ENCODE measurements around the gene UBE3A. TPM values are rescaled to one million over a fixed set of nuclear protein-coding genes. Genes with fewer than 3 reads are reported as not detected.

UBE3A gene
- total RNA-seq, 6 experiments from 2014 or later: 36.6 to 52.4 (median 44.6) TPM

GRCh38 chr15:25468611-25469010, 29.8 kb upstream of the UBE3A start:
- H3K4me3 ChIP-seq: no peak overlapping the region
- H3K27me3 ChIP-seq: no peaks in the 10 kb centered on the region
- ATAC-seq (no peak), DNase-seq (no peak)
- no peaks in the 10 kb centered on the region for H3K9me3 ChIP-seq
- H3K27ac ChIP-seq: no peak overlapping the region
- no peaks in the 10 kb centered on the region for H3K36me3 ChIP-seq
- H3K4me1 ChIP-seq: no peaks in the 10 kb centered on the region
- TF ChIP-seq CTCF (IDR thresholded peaks at IDR 0.05) (no peak), POLR2A (IDR thresholded peaks at IDR 0.05) (no peak)
- WGBS (ENCODE audit: insufficient coverage, low coverage, low lambda C conversion rate, missing lambda C conversion rate): 91% methylated on average over 9 of the region's 10 CpGs
- intact Hi-C loops (cut with DNase I): no loop called here

- DNase-seq (no peak), ATAC-seq (no peak)
- Histone ChIP-seq H3K27ac (no peak overlapping the region), H3K4me3 (no peak overlapping the region), H3K9me3 (no peaks in the 10 kb centered on the region), H3K36me3 (no peaks in the 10 kb centered on the region), H3K27me3 (no peaks in the 10 kb centered on the region), H3K4me1 (no peaks in the 10 kb centered on the region)
- WGBS (ENCODE audit: insufficient coverage, low coverage, low lambda C conversion rate, missing lambda C conversion rate): 86% methylated on average over 1 of the region's 1 CpG
- intact Hi-C loops (cut with DNase I): no loop called here
- TF ChIP-seq POLR2A (IDR thresholded peaks at IDR 0.05): no peak
- TF ChIP-seq CTCF (IDR thresholded peaks at IDR 0.05): no peak
These were observed 27.0 kb upstream of the UBE3A start for GRCh38 chr15:25465835-25466234.

- H3K9me3 ChIP-seq: no peaks in the 10 kb centered on the region
- no peaks in the 10 kb centered on the region for H3K4me1 ChIP-seq
- TF ChIP-seq POLR2A (IDR thresholded peaks at IDR 0.05) (no peak), CTCF (IDR thresholded peaks at IDR 0.05) (no peak)
- no peaks in the 10 kb centered on the region for H3K27me3 ChIP-seq
- no peak overlapping the region for H3K4me3 ChIP-seq
- ATAC-seq (no peak), DNase-seq (no peak)
- no peaks in the 10 kb centered on the region for H3K36me3 ChIP-seq
- intact Hi-C loops (cut with DNase I): no loop called here
- WGBS (ENCODE audit: insufficient coverage, low coverage, low lambda C conversion rate, missing lambda C conversion rate): 61% methylated on average over 2 of the region's 2 CpGs
- no peak overlapping the region for H3K27ac ChIP-seq
These were observed 26.0 kb upstream of the UBE3A start for GRCh38 chr15:25464784-25465183.

- TF ChIP-seq POLR2A (IDR thresholded peaks at IDR 0.05) (no peak), CTCF (IDR thresholded peaks at IDR 0.05) (no peak)
- Histone ChIP-seq H3K4me1 (no peaks in the 10 kb centered on the region), H3K27me3 (no peaks in the 10 kb centered on the region), H3K9me3 (no peaks in the 10 kb centered on the region), H3K4me3 (no peak overlapping the region), H3K36me3 (no peaks in the 10 kb centered on the region), H3K27ac (no peak overlapping the region)
- DNase-seq (no peak), ATAC-seq (no peak)
- intact Hi-C loops (cut with DNase I): no loop called here
- no CpG with 5 or more reads among the region's 1 CpG for WGBS (ENCODE audit: insufficient coverage, low coverage, low lambda C conversion rate, missing lambda C conversion rate)
These were observed 25.6 kb upstream of the UBE3A start for GRCh38 chr15:25464383-25464782.

- 66% methylated on average over 3 of the region's 3 CpGs for WGBS (ENCODE audit: insufficient coverage, low coverage, low lambda C conversion rate, missing lambda C conversion rate)
- Histone ChIP-seq H3K4me1 (no peaks in the 10 kb centered on the region), H3K36me3 (no peaks in the 10 kb centered on the region), H3K27ac (no peak overlapping the region), H3K9me3 (peaks cover 0 to 5% (median 0%) of the 10 kb centered on the region in 4 donors), H3K27me3 (no peaks in the 10 kb centered on the region), H3K4me3 (no peak overlapping the region)
- ATAC-seq (no peak), DNase-seq (no peak)
- intact Hi-C loops (cut with DNase I): no loop called here
- TF ChIP-seq POLR2A (IDR thresholded peaks at IDR 0.05) (no peak), CTCF (IDR thresholded peaks at IDR 0.05) (no peak)
These were observed 17.4 kb upstream of the UBE3A start for GRCh38 chr15:25456196-25456595.
